HS-5 (cell line): ENCODE measurements around the gene B3GNT2.
"Not testable (repeated sequence)": the region's sequence is repeated elsewhere in the genome, so short reads cannot be mapped to it uniquely, and the experiment has no call there.

ENCODE experiments used
- DNase-seq: peaks from one replicate; pipeline ENCODE4 v3.0.0-alpha.2; 2012; ENCODE audit warnings: low read depth

The B3GNT2 gene

GRCh38 chr2:62195421-62196277 lies at the start of gene B3GNT2:
Gene B3GNT2, plus strand, starts transcription at chr2:62196115. Its CDS starts 26,106 bp downstream, at chr2:62222221.
- no peak for DNase-seq

GRCh38 chr2:62146790-62147189 lies 49.1 kb upstream of the B3GNT2 start:
- DNase-seq: not testable (repeated sequence)

GRCh38 chr2:62147610-62148301 lies 48.2 kb upstream of the B3GNT2 start:
- DNase-seq: peak; percentile 92

GRCh38 chr2:62149708-62150107 lies 46.2 kb upstream of the B3GNT2 start:
- peak; percentile 92 for DNase-seq

- DNase-seq: no peak
Observed at GRCh38 chr2:62150597-62151305, 45.2 kb upstream of the B3GNT2 start.

- no peak for DNase-seq
Observed at GRCh38 chr2:62151306-62151638, 44.6 kb upstream of the B3GNT2 start.

- no peak for DNase-seq
Observed at GRCh38 chr2:62152000-62152399, 43.9 kb upstream of the B3GNT2 start.

- no peak for DNase-seq
Observed at GRCh38 chr2:62156861-62157496, 38.9 kb upstream of the B3GNT2 start.

GRCh38 chr2:62158444-62159121 lies 37.3 kb upstream of the B3GNT2 start:
- no peak for DNase-seq

- not testable (repeated sequence) for DNase-seq
Observed at GRCh38 chr2:62160691-62161090, 35.2 kb upstream of the B3GNT2 start.

- DNase-seq: no peak
Observed at GRCh38 chr2:62163106-62163831, 32.6 kb upstream of the B3GNT2 start.

- DNase-seq: no peak
Observed at GRCh38 chr2:62163834-62164233, 32.1 kb upstream of the B3GNT2 start.

- DNase-seq: no peak
Observed at GRCh38 chr2:62175728-62176127, 20.2 kb upstream of the B3GNT2 start.

- DNase-seq: no peak
Observed at GRCh38 chr2:62176801-62177200, 19.1 kb upstream of the B3GNT2 start.

GRCh38 chr2:62177392-62178049 lies 18.4 kb upstream of the B3GNT2 start:
- no peak for DNase-seq

GRCh38 chr2:62178741-62179271 lies 17.1 kb upstream of the B3GNT2 start:
- no peak for DNase-seq

GRCh38 chr2:62180975-62181374 lies 14.9 kb upstream of the B3GNT2 start:
- no peak for DNase-seq

- no peak for DNase-seq
Observed at GRCh38 chr2:62181843-62182242, 14.1 kb upstream of the B3GNT2 start.

GRCh38 chr2:62184512-62185230 lies 11.2 kb upstream of the B3GNT2 start:
- no peak for DNase-seq
